IMR-90 (cell line): Measurements from ENCODE around the gene TSPAN32. TPM values are rescaled to one million over a fixed set of nuclear protein-coding genes. Genes with fewer than 3 reads are reported as not detected.

ENCODE experiments used
- ATAC-seq: fragments of 200-7000 bp; cut with Tn5 transposase; 2 replicates; pipeline ENCODE4 v1.9.1; 2020; ENCODE audit warnings: low read depth, mild to moderate bottlenecking, moderate library complexity
- BruUV-seq: library from RNA; stranded (reverse); fragments of 400-500 nt; replicated peaks from 2 replicates; lab custom pipeline; 2021; lab: Mats Ljungman, UMichigan
- CTCF ChIA-PET: fragments of 300-600 bp; formaldehyde crosslinking; extraction: SDS; loops from one replicate; lab custom pipeline; 2021; ENCODE audit warnings: antibody characterized with exemption; lab: Yijun Ruan, JAX
- POLR2A ChIA-PET: fragments of 300-600 bp; sonication (Branson Sonifier 250); formaldehyde crosslinking; loops from one replicate; lab custom pipeline; 2022; ENCODE audit warnings: antibody characterized with exemption; ENCODE audit not compliant: unreplicated experiment; lab: Charles Lee
- DNase-seq: peaks from one replicate; pipeline ENCODE4 v3.0.0; 2013
- H2AFZ ChIP-seq: replicated peaks from 2 replicates; pipeline ENCODE3; 2013; ENCODE audit warnings: low read length, mild to moderate bottlenecking; ENCODE audit not compliant: poor library complexity
- H2AK5ac ChIP-seq: 2 replicates; pipeline ENCODE4 v1.6.1; 2013; ENCODE audit warnings: low read depth, low read length, inconsistent platforms
- H2AK9ac ChIP-seq: replicated peaks from 2 replicates; pipeline ENCODE3; 2013; ENCODE audit warnings: mild to moderate bottlenecking, low read depth, low read length, moderate library complexity; ENCODE audit not compliant: poor library complexity
- H2BK120ac ChIP-seq: 2 replicates; pipeline ENCODE4 v1.6.1; 2013; ENCODE audit warnings: low read depth, low read length, inconsistent platforms
- H2BK15ac ChIP-seq: 3 replicates; pipeline ENCODE4 v1.6.1; 2013; ENCODE audit warnings: low read depth, low read length, inconsistent platforms
- H2BK20ac ChIP-seq: 2 replicates; pipeline ENCODE4 v1.6.1; 2013; ENCODE audit warnings: low read depth, mild to moderate bottlenecking, inconsistent platforms, low read length, moderate library complexity
- H2BK5ac ChIP-seq: 2 replicates; pipeline ENCODE4 v1.6.1; 2013; ENCODE audit warnings: mild to moderate bottlenecking, low read depth, low read length, inconsistent platforms; ENCODE audit not compliant: poor library complexity, severe bottlenecking
- H3K14ac ChIP-seq: replicated peaks from 2 replicates; pipeline ENCODE4 v1.6.1; 2013; ENCODE audit warnings: low read depth, low read length, inconsistent platforms
- H3K18ac ChIP-seq: 2 replicates; pipeline ENCODE4 v1.6.1; 2013; ENCODE audit warnings: low read depth, low read length, control low read depth
- H3K23ac ChIP-seq: 2 replicates; pipeline ENCODE4 v1.6.1; 2013; ENCODE audit warnings: low read depth, low read length, inconsistent platforms
- H3K27ac ChIP-seq: 2 replicates; pipeline ENCODE4 v1.5.1; 2013; ENCODE audit warnings: mild to moderate bottlenecking, control low read depth, low read length; ENCODE audit not compliant: insufficient read depth
- H3K27me3 ChIP-seq: 2 replicates; pipeline ENCODE4 v1.6.1; 2013; ENCODE audit warnings: low read length; ENCODE audit not compliant: control insufficient read depth, insufficient read depth
- H3K36me3 ChIP-seq: 2 replicates; pipeline ENCODE4 v1.6.1; 2013; ENCODE audit warnings: low read length, mixed read lengths; ENCODE audit not compliant: control insufficient read depth, insufficient read depth
- H3K4ac ChIP-seq: 2 replicates; pipeline ENCODE4 v1.6.1; 2013; ENCODE audit warnings: low read depth, low read length, inconsistent platforms
- H3K4me1 ChIP-seq: 2 replicates; pipeline ENCODE4 v1.6.1; 2013; ENCODE audit warnings: low read length, mixed read lengths; ENCODE audit not compliant: control insufficient read depth, insufficient read depth
- H3K4me2 ChIP-seq: 2 replicates; pipeline ENCODE4 v1.6.1; 2013; ENCODE audit warnings: low read depth, mild to moderate bottlenecking, control low read depth, low read length, moderate library complexity
- H3K4me3 ChIP-seq: 2 replicates; pipeline ENCODE4 v1.5.1; 2013; ENCODE audit warnings: low read depth, mild to moderate bottlenecking, control low read depth, low read length, moderate library complexity; ENCODE audit not compliant: insufficient read depth
- H3K56ac ChIP-seq: 2 replicates; pipeline ENCODE4 v1.6.1; 2013; ENCODE audit warnings: low read length, inconsistent platforms; ENCODE audit not compliant: insufficient read depth; ENCODE audit errors: extremely low read depth
- H3K79me1 ChIP-seq, 2 experiments: 2 replicates each; pipeline ENCODE4 v1.6.1; 2013; ENCODE audit warnings: low read length in 2 of 2, inconsistent platforms in 1 of 2, low read depth in 1 of 2
- H3K9ac ChIP-seq: 2 replicates; pipeline ENCODE4 v1.6.1; 2013; ENCODE audit warnings: low read depth, low read length, control low read depth
- H3K9me1 ChIP-seq: 2 replicates; pipeline ENCODE4 v1.6.1; 2013; ENCODE audit warnings: low read length, inconsistent platforms; ENCODE audit not compliant: insufficient read depth
- H3K9me3 ChIP-seq: 2 replicates; pipeline ENCODE4 v1.6.1; 2013; ENCODE audit warnings: low read length; ENCODE audit not compliant: control insufficient read depth, insufficient read depth
- H4K20me1 ChIP-seq: 2 replicates; pipeline ENCODE4 v1.6.1; 2013; ENCODE audit warnings: low read length, inconsistent platforms; ENCODE audit not compliant: insufficient read depth
- H4K5ac ChIP-seq: 2 replicates; pipeline ENCODE4 v1.6.1; 2013; ENCODE audit warnings: mild to moderate bottlenecking, low read depth, low read length, control low read depth
- H4K8ac ChIP-seq, 2 experiments: 2 replicates each; pipeline ENCODE4 v1.6.1; 2013; ENCODE audit warnings: low read depth in 2 of 2, low read length in 2 of 2, control low read depth in 1 of 2, inconsistent platforms in 1 of 2
- H4K91ac ChIP-seq: 2 replicates; pipeline ENCODE4 v1.6.1; 2013; ENCODE audit warnings: low read depth, low read length, inconsistent platforms; ENCODE audit not compliant: insufficient read depth
- BHLHE40 ChIP-seq: fragments of 150-350 bp; IDR thresholded peaks from 2 replicates; pipeline ENCODE4 v1.6.1; 2016; ENCODE audit warnings: mild to moderate bottlenecking, low read depth, low read length
- CEBPB ChIP-seq: IDR thresholded peaks from 2 replicates; pipeline ENCODE4 v1.6.1; 2012; ENCODE audit warnings: low read depth, low read length, improper control_type of control experiment
- CHD1 ChIP-seq: IDR thresholded peaks from 2 replicates; pipeline ENCODE4 v1.6.1; 2012; ENCODE audit warnings: low read depth, low read length, improper control_type of control experiment
- FOS ChIP-seq: fragments of 150-350 bp; IDR thresholded peaks from 2 replicates; pipeline ENCODE4 v1.6.1; 2016; ENCODE audit warnings: low read depth, low read length
- NFE2L2 ChIP-seq: fragments of 150-350 bp; IDR thresholded peaks from 2 replicates; pipeline ENCODE4 v1.6.1; 2016; ENCODE audit warnings: low read depth, mild to moderate bottlenecking, low read length
- RAD21 ChIP-seq: IDR thresholded peaks from 2 replicates; pipeline ENCODE4 v1.6.1; 2012; ENCODE audit warnings: low read length, improper control_type of control experiment
- RCOR1 ChIP-seq: IDR thresholded peaks from 2 replicates; pipeline ENCODE4 v1.6.1; 2012; ENCODE audit warnings: mild to moderate bottlenecking, low read length, improper control_type of control experiment; ENCODE audit not compliant: insufficient replicate concordance
- WGBS, 2 experiments: methylation state at CpG; one replicate each; pipeline versions ENCODE4 v1.1.5 to v1.1.7; 2013; ENCODE audit warnings: missing lambda C conversion rate in 2 of 2; ENCODE audit not compliant: insufficient read length in 1 of 2; ENCODE audit errors: extremely low coverage in 2 of 2; 5-methylcytosine and 5-hydroxymethylcytosine counted together
- dilution Hi-C: fragments of 300-500 bp; cut with HindIII; formaldehyde crosslinking; loops from one replicate; pipeline ENCODE4 v1.14.3; 2018; ENCODE audit warnings: low sequenced_read_pairs; ENCODE audit not compliant: unreplicated experiment
- in situ Hi-C: fragments of 300-500 bp; cut with MboI; formaldehyde crosslinking; loops from 3 replicates; pipeline ENCODE4 v1.14.3; 2019; ENCODE audit warnings: low sequenced_read_pairs, inconsistent platforms, mixed read lengths
- intact Hi-C: fragments of 100-400 bp; cut with micrococcal nuclease; formaldehyde crosslinking; loops from 2 replicates; pipeline ENCODE4 v1.10.0; 2022
- polyA plus RNA-seq, 3 experiments: library from polyadenylated mRNA; depleted of rRNA; stranded (reverse); fragments of >200 nt; gene quantifications; 2 replicates each; pipeline ENCODE4 v1.2.3, GENCODE V29; 2012; ENCODE audit warnings: low replicate concordance in 1 of 3
- total RNA-seq: library from RNA; depleted of rRNA; stranded (reverse); fragments of >200 nt; gene quantifications from 2 replicates; pipeline ENCODE4 v1.2.3, GENCODE V29; 2012
- TF ChIP-seq, protein P1 (sequence below): fragments of 150-350 bp; IDR thresholded peaks from 2 replicates; pipeline ENCODE4 v1.6.1; 2017; ENCODE audit warnings: mild to moderate bottlenecking, antibody characterized with exemption, low read length, low read depth
- TF ChIP-seq, protein P2 (sequence below): conservative IDR thresholded peaks from 2 replicates; pipeline ENCODE4 v1.5.1; 2012; ENCODE audit warnings: mild to moderate bottlenecking, low read depth, low read length, improper control_type of control experiment

TSPAN32 gene
- total and polyA plus RNA-seq, 2 of the 4 experiments (the other 2 are of a cell fraction): 0.07 TPM; not detected in 1

DNA sequence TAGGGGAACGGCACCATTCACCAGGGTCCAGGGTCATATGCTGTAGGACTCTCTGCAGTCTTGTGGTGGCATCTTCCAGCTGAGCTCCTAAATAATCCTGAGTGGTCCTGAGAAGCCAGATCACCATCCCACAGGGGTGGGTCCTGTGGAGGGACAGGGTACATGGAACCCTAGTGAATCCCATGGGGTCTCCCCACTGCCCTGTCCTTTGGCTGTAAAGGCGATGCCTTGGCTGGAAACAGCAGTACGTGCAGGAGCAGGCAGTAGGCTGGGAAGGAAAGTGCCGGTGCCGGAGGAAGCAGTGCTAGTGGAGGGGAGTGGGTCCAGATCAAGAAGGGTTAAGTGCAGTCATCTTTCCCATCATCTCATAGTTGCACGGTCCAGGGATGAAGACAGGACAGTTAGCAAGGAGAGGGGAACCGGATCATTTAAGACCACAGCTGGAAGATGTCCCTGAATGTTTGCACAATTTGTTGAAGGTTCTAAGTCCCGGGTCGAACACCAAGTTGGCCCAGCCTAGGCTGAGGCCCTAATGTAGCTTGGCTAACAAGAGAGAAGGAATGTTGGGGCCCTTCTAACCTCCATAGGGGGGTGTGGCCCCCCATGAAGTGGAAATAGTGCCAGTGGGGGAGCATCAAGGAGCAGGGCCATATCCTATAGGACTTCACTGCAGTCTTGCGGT lies 18.1 kb downstream of the TSPAN32 start:
- no peak overlapping the region for H3K27ac ChIP-seq
- ChIA-PET CTCF (no interaction called here), POLR2A (no interaction called here)
- no peaks in the 10 kb centered on the region for H3K9me1 ChIP-seq
- H4K8ac ChIP-seq: no peak overlapping the region
- H2AFZ ChIP-seq: no peak overlapping the region
- peaks cover 14% of the 10 kb centered on the region for H3K27me3 ChIP-seq
- H4K91ac ChIP-seq: no peak overlapping the region
- H3K4me3 ChIP-seq: no peak overlapping the region
- H4K20me1 ChIP-seq: no peaks in the 10 kb centered on the region
- H3K18ac ChIP-seq: no peak overlapping the region
- no peak overlapping the region for H2AK9ac ChIP-seq
- intact Hi-C loops (no loop called here), in situ Hi-C loops (no loop called here), dilution Hi-C loops (no loop called here)
- no peaks in the 10 kb centered on the region; the same call in 1 of the 2 replicates for H3K9me3 ChIP-seq
- H2BK20ac ChIP-seq: no peak overlapping the region
- no peak overlapping the region for H2AK5ac ChIP-seq
- no peak overlapping the region for H2BK5ac ChIP-seq
- H3K4ac ChIP-seq: no peak overlapping the region
- H3K14ac ChIP-seq: no peak overlapping the region
- H3K36me3 ChIP-seq: no peaks in the 10 kb centered on the region
- H3K4me2 ChIP-seq: no peak overlapping the region
- H2BK120ac ChIP-seq: no peak overlapping the region
- no peak overlapping the region for H4K5ac ChIP-seq
- ATAC-seq: no peak
- no peak overlapping the region for H3K23ac ChIP-seq
- no peaks in the 10 kb centered on the region for H3K79me1 ChIP-seq
- H3K9ac ChIP-seq: no peak overlapping the region
- DNase-seq: no peak
- whole genome bisulfite sequencing, 2 experiments: 29% methylated on average over 3 of the region's 10 CpGs; no CpG with 5 or more reads in 1 of the 2 experiments
- H3K56ac ChIP-seq: no peak overlapping the region
- TF ChIP-seq CHD1 (no peak), FOS (no peak), CEBPB (no peak), RAD21 (no peak), RCOR1 (no peak), NFE2L2 (no peak), BHLHE40 (no peak)
- TF ChIP-seq, protein P1, sequence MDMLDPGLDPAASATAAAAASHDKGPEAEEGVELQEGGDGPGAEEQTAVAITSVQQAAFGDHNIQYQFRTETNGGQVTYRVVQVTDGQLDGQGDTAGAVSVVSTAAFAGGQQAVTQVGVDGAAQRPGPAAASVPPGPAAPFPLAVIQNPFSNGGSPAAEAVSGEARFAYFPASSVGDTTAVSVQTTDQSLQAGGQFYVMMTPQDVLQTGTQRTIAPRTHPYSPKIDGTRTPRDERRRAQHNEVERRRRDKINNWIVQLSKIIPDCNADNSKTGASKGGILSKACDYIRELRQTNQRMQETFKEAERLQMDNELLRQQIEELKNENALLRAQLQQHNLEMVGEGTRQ: no peak
- TF ChIP-seq, protein P2, sequence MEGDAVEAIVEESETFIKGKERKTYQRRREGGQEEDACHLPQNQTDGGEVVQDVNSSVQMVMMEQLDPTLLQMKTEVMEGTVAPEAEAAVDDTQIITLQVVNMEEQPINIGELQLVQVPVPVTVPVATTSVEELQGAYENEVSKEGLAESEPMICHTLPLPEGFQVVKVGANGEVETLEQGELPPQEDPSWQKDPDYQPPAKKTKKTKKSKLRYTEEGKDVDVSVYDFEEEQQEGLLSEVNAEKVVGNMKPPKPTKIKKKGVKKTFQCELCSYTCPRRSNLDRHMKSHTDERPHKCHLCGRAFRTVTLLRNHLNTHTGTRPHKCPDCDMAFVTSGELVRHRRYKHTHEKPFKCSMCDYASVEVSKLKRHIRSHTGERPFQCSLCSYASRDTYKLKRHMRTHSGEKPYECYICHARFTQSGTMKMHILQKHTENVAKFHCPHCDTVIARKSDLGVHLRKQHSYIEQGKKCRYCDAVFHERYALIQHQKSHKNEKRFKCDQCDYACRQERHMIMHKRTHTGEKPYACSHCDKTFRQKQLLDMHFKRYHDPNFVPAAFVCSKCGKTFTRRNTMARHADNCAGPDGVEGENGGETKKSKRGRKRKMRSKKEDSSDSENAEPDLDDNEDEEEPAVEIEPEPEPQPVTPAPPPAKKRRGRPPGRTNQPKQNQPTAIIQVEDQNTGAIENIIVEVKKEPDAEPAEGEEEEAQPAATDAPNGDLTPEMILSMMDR: no peak
- no TSS peak for BruUV-seq
- H2BK15ac ChIP-seq: no peak overlapping the region
- H3K4me1 ChIP-seq: peaks cover 4% of the 10 kb centered on the region; the same call in 1 of the 2 replicates
